Measurements from ENCODE around the gene ITPRIPL1.

The ITPRIPL1 gene

DNA sequence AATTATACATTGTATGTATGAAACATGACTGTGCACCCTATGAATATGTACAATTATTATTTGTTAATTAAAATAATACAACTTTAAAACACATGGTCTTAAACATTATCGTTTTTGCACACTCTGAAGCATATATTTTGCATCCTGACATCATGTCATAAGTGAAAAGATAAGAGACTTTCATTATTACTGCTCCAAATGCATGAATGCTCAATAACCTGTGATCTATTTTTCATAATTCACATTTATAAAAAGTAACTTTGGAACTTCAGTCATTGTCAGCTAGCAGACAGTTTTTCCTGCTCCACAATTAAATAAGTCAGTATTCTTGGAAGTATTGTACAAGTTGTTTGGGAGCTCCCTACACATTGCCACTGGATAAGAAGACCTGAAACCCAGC, 1.3 kb upstream of the ITPRIPL1 start:
- DNase-seq: no peak

DNA sequence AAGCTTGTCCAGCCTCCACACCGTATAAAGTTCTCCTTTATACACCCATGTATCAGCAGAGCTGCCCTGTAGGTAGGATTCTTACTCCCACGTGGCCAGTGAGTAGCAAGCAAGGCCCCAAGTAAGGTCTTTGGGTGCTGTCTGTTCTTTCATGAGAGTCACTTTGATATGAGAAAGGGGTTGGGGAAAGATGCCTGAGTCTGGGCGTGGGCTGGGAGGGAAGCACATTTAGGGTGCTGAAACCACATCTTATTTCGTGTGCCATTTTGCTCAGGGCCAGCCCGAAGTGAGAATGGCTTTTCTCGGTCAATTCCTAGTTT, 436 bp upstream of the ITPRIPL1 start:
- DNase-seq: no peak

GRCh38 chr2:96325884-96326255, 753 bp downstream of the ITPRIPL1 start:
- no peak for DNase-seq

- no peak for DNase-seq
Observed at GRCh38 chr2:96326564-96326963, 1.4 kb downstream of the ITPRIPL1 start.

- no peak for DNase-seq
Observed at GRCh38 chr2:96326990-96327820, 2.1 kb downstream of the ITPRIPL1 start.

DNA sequence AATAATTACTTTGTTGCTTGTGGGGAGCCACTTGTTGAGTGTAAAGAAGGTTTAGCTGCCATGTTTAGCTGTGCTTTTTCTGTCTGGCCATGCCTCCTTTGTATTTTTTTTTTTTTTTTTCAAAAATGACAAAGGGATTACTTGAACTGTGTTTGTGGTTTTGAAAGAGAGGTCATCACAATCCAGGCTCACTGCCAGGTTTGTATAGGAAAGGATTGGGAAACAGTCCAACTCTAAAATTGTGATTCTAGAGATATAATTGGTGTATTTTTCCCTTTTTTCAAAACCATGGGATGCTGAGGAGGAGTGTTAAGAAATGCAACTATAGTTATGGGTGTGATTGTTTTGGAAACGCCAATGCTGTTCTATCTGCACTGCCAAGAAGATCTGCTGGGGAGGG, 4.3 kb downstream of the ITPRIPL1 start:
- no peak for DNase-seq

GRCh38 chr2:96329874-96330273, 4.8 kb downstream of the ITPRIPL1 start:
- no peak for DNase-seq

DNA sequence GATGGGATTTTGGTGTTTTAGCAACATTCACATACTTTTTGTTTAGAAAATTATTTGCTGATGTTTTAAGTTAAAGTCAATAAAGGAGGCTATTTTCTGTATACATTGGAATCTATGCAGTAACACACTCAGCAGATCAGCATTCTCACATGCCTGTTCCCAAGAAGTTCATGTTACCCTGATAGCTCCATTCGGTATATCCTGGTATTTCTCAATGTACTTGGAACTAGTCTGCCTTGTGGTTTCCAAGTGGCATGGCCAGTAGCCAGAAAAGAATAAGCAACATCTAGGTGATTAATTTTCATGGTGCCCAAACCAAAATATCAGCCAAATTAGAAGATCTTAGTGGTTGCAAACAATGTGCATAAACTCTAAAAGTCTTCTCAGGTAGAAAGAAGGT, 5.3 kb downstream of the ITPRIPL1 start:
- no peak for DNase-seq

GRCh38 chr2:96333708-96334107, 8.6 kb downstream of the ITPRIPL1 start:
- DNase-seq: no peak

DNA sequence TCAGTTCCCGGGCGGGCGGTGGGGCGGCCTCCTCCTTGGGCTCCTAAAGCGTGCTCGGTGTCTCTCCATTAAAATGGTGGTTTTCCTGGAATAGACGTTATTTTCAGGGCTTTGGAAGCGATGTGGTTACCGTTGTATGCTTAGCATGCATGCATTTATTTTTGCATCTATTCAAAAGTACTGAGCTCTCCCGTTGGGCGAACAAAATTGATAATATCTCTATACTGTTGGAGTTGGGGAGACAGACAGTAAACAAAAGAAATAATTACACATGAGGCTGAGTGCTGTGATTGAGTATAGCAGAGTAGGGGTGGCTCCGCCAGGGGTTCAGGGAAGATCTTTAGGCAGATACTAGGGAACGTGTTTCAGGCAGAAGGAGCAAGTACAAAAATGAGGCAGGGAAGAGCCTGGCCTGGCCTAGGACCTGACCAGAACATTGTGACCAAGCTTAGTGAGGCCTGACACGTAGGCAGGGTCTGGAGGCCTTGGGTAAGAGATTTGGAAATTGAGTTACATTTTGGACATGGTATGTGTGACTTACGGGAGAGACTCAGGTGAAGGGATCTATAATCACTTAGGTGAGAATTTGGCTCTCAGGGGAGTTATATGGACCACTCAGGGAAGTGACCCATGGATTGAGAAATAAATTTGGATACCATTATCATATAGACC, 11.1 kb downstream of the ITPRIPL1 start:
- no peak for DNase-seq

DNA sequence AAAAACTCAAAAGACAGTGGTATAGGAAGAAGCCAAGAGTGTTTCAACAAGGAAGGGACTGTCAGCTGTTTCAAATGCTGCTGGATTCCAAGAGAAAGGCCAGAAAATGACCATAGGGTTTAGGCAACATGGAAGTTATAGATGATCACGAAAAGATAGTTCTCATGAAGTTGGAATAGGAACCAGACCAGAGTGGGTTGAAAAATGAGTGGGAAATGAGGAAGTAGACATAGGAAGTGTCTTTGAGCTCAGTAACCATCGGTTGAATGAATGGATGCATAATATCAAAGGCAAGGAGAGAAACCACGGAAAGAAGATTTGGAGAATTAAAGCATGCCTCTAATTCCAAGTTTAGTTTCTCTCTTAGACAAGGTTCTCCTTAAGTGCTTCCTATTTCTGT, 11.8 kb downstream of the ITPRIPL1 start:
- no peak for DNase-seq

DNA sequence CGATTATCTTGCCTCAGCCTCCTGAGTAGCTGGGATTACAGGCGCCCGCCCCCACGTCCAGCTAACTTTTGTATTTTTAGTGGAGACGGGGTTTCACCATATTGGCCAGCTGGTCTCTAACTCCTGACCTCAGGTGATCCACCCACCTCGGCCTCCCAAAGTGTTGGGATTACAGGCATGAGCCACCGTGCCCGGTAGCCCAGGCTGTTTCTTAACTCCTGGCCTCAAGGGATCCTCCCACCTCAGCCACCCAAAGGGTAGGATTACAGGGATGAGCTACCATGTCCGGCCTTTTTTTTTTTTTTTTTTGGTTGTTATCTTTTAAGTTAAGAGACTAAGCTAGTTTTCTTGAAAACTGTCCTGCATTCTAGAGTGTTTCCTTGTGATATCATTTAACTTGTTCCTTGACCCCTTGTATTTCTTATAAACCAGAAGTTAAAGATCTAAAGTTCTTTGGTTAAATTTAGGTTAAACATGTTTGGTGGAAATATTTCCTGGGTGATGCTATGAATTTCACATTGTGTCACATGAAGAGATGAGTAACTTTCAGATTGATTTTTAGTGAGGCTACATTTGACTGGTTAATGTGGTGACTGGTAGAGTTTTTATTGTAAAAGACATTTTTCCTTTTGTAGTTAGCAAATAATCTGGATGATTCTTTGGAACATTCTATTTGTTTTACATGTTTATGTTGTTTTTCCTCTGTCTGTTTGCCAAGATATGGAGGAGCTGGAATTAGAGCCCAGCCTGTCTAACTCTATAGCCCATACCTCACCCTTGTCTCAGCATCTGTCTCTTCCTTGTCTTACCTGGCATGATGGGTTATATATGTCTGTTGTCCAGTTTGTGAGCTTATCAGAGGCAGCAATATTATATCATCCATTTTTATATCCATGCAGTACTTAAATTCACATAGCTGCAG, 15.6 kb downstream of the ITPRIPL1 start:
- no peak for DNase-seq

GRCh38 chr2:96341641-96342040, 16.5 kb downstream of the ITPRIPL1 start:
- no peak for DNase-seq

GRCh38 chr2:96342085-96342484, 17.0 kb downstream of the ITPRIPL1 start:
- no peak for DNase-seq

DNA sequence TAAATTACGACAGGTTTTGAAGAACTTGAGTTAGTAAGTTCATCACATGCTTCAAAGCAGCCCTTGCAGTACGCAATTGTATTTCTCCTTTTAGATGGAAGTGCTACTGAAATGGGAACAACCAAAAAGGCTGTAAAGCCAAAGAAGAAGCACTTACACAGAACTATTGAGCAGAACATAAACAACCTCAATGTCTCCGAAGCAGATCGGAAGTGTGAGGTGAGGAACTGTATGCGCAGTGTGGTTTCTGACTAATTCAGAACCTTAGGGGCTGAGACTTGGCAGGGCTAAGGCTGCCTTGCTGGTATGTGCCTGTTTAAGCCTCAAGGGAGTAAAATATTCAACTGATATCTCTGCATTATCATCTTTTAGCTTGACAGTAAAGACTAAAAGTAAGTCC, 18.9 kb downstream of the ITPRIPL1 start:
- peak; percentile 9 to 19 for DNase-seq

DNA sequence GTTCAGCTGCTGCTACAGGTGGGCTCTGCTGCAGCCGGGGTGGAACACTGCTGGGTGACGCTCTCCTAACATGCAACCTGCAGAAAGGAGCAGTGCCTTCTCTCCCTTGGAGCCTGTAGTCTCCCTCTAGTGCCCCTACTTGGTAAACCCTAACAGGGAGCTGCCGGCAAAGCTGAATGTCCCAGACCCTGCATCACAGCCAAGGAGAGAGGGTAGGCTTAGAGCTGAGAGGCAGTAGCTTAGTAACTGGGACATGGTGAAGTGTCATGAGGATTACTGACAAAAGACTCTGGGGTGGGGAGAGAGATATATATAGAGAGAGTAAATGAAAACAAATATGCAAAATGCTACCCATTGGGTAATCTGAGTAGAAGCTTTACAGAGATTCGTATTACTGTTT, 20.3 kb downstream of the ITPRIPL1 start:
- DNase-seq: no peak

GRCh38 chr2:96345868-96346462, 20.8 kb downstream of the ITPRIPL1 start:
- no peak for DNase-seq

DNA sequence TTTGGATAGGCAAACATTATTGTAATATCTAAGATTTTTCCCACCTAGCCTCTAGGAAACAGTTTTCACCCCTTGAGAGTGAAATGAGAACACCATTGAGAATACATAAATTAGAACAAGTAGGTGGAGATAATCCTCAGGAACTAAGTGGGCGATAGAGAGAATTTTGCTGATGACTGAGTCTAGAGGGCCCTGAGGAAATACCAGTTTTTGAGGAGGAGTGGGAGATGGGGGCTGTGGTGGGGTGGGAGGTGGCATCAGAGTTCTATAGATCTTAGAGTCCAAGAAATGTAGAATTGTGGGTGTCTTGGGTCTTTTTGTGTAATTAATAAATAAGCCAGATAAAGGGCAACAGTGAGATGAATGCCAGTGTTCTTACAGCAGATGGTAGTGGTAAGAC, 22.3 kb downstream of the ITPRIPL1 start:
- no peak for DNase-seq

GRCh38 chr2:96353032-96353561, 28.0 kb downstream of the ITPRIPL1 start:
- DNase-seq: no peak

- no peak for DNase-seq
Observed at GRCh38 chr2:96353606-96354101, 28.5 kb downstream of the ITPRIPL1 start.

DNA sequence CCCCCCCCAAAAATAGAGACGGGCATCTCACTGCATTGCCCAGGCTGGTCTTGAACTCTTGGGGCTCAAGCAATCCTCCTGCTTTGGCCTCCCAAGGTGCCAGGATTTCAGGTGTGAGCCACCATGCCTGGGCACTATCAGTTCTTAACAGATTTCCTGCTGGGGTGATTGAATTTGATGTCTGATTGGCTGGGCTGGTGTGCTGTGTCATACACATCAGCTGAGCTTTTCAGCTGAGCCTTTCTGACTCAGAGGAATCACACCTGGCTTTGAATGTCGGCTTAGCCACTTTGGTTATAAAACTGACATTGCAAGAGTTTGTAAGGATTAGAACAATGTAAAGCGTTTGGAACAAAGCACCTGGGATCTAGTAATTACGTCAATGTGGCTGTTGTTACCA, 29.4 kb downstream of the ITPRIPL1 start:
- no peak for DNase-seq

GRCh38 chr2:96356889-96357288, 31.8 kb downstream of the ITPRIPL1 start:
- no peak for DNase-seq

DNA sequence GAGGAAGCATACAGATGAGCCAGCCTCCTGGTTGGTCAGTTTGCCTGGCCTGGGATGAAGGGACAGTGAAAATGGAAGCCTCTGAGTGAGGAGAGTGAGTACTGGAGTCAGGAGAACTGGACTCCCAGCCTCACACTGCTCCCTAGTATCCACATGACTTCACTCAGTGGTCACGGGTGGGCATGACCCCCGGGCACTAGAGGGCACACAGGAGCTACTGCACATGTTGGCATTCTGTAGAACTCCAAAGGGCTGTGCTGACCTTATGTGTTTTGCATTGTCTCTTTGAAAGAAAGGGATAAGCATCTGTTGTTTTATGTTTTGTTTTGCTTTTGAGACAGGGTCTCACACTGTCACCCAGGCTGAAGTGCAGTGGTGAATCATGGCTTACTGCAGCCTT, 34.2 kb downstream of the ITPRIPL1 start:
- DNase-seq: peak; percentile 63 to 75

Data from hippocampal formation (tissue), 2 donors.